HEK293 (cell line): Measurements from ENCODE around the gene S100A1.

Experiments
- CTCF ChIA-PET: fragments of 350-600 bp; formaldehyde crosslinking; extraction: SDS; loops from one replicate; lab custom pipeline; 2021; ENCODE audit warnings: antibody characterized with exemption; lab: Yijun Ruan, JAX
- POLR2A ChIA-PET: fragments of 300-600 bp; formaldehyde crosslinking; extraction: SDS; loops from one replicate; lab custom pipeline; 2020; ENCODE audit warnings: antibody characterized with exemption, inconsistent platforms; lab: Yijun Ruan, JAX
- H3K27ac ChIP-seq: fragments of 200-500 bp; sonication (Bioruptor generic); 2 replicates; pipeline ENCODE4 v1.5.1; 2014; ENCODE audit warnings: low read depth, low read length, control low read depth, inconsistent platforms; ENCODE audit errors: extremely low read depth
- H3K36me3 ChIP-seq, 2 experiments: fragments of 200-500 bp in 1 of 2; sonication (Bioruptor generic) in 1 of 2; 1 replicate in 1 of 2; 2 replicates in 1 of 2; pipeline ENCODE4 v1.5.1; 2014 to 2017; ENCODE audit warnings: inconsistent platforms in 2 of 2, low read length in 2 of 2; ENCODE audit not compliant: control insufficient read depth in 2 of 2, insufficient read depth in 1 of 2
- H3K4me1 ChIP-seq: fragments of 200-500 bp; sonication (Bioruptor generic); 2 replicates; pipeline ENCODE4 v1.5.1; 2014; ENCODE audit warnings: mild to moderate bottlenecking, low read length, inconsistent platforms; ENCODE audit not compliant: control insufficient read depth, insufficient read depth
- H3K4me3 ChIP-seq: 2 replicates; pipeline ENCODE4 v1.5.1; 2011; ENCODE audit warnings: low read depth, mild to moderate bottlenecking, control low read depth, low read length, moderate library complexity
- H3K9me3 ChIP-seq: fragments of 200-500 bp; sonication (Bioruptor generic); 2 replicates; pipeline ENCODE4 v1.5.1; 2014; ENCODE audit warnings: low read depth, low read length, inconsistent platforms; ENCODE audit not compliant: control insufficient read depth, insufficient read depth
- EGR2 ChIP-seq: fragments of 450-650 bp; formaldehyde crosslinking; IDR thresholded peaks from 2 replicates; pipeline ENCODE4 v1.5.1; 2016; ENCODE audit warnings: low read depth, missing biosample characterization, missing genetic modification characterization
- KLF1 ChIP-seq: fragments of 450-650 bp; formaldehyde crosslinking; IDR thresholded peaks from 2 replicates; pipeline ENCODE4 v1.5.1; 2016; ENCODE audit warnings: missing biosample characterization, missing genetic modification characterization
- MYNN ChIP-seq: fragments of 450-650 bp; formaldehyde crosslinking; IDR thresholded peaks from 2 replicates; pipeline ENCODE4 v1.5.1; 2016; ENCODE audit warnings: missing biosample characterization, missing genetic modification characterization, borderline replicate concordance
- SP2 ChIP-seq: fragments of 450-650 bp; formaldehyde crosslinking; IDR thresholded peaks from 2 replicates; pipeline ENCODE4 v1.5.1; 2016; ENCODE audit warnings: missing biosample characterization, missing genetic modification characterization
- WT1 ChIP-seq: fragments of 450-650 bp; formaldehyde crosslinking; IDR thresholded peaks from 2 replicates; pipeline ENCODE4 v1.5.1; 2016; ENCODE audit warnings: missing biosample characterization, missing genetic modification characterization
- ZBTB1 ChIP-seq: fragments of 450-650 bp; formaldehyde crosslinking; IDR thresholded peaks from 2 replicates; pipeline ENCODE4 v1.5.1; 2016; ENCODE audit warnings: missing biosample characterization, missing genetic modification characterization
- ZFHX2 ChIP-seq: fragments of 450-650 bp; formaldehyde crosslinking; conservative IDR thresholded peaks from 2 replicates; pipeline ENCODE4 v1.5.1; 2016; ENCODE audit warnings: missing biosample characterization, missing genetic modification characterization
- ZNF366 ChIP-seq: fragments of 450-650 bp; formaldehyde crosslinking; conservative IDR thresholded peaks from 2 replicates; pipeline ENCODE4 v1.5.1; 2016; ENCODE audit warnings: missing biosample characterization, missing genetic modification characterization
- TF ChIP-seq, protein P1 (sequence below): fragments of 450-650 bp; formaldehyde crosslinking; IDR thresholded peaks from 2 replicates; pipeline ENCODE4 v1.5.1; 2017; ENCODE audit warnings: missing biosample characterization, missing genetic modification characterization
- TF ChIP-seq, protein P2 (sequence below): fragments of 450-650 bp; formaldehyde crosslinking; conservative IDR thresholded peaks from 2 replicates; pipeline ENCODE4 v1.5.1; 2016; ENCODE audit warnings: low read depth, missing biosample characterization, missing genetic modification characterization
- TF ChIP-seq, protein P3 (sequence below): fragments of 450-650 bp; formaldehyde crosslinking; IDR thresholded peaks from 2 replicates; pipeline ENCODE4 v1.5.1; 2016; ENCODE audit warnings: missing biosample characterization, missing genetic modification characterization
- TF ChIP-seq, protein P4 (sequence below): fragments of 450-650 bp; formaldehyde crosslinking; IDR thresholded peaks from 2 replicates; pipeline ENCODE4 v1.5.1; 2016; ENCODE audit warnings: missing biosample characterization, missing genetic modification characterization

S100A1 gene

DNA sequence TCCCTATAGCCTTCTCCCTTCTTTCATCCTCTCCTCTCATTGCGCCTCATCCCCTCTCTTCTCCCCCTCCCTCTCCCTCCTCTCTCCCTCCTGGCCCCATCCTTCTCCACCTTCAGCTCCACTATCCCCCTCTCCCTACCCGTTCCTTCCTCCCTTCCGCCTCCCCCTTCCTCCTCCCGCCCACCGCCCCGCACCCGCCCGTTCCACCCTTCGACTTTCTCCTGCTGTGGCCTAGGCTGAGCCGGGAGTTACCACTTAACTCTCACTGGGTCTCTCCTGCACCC, 51.8 kb downstream of the S100A1 start:
- CTCF ChIA-PET: interaction anchor here (0.7 to 6.0 kb wide), 4 partner anchors 70 to 400 kb away, joined by 3 to 55 read pairs (median 4); no protein-coding TSS in a partner anchor
- H3K9me3 ChIP-seq: no peaks in the 10 kb centered on the region
- no peak overlapping the region for H3K4me3 ChIP-seq
- no peaks in the 10 kb centered on the region for H3K36me3 ChIP-seq
- H3K27ac ChIP-seq: no peak overlapping the region
- POLR2A ChIA-PET: interaction anchor here (2.1 kb wide), 1 partner anchor 48 kb away, joined by 6 read pairs; the partner anchor contains the start of gene INTS3
- TF ChIP-seq, protein P1, sequence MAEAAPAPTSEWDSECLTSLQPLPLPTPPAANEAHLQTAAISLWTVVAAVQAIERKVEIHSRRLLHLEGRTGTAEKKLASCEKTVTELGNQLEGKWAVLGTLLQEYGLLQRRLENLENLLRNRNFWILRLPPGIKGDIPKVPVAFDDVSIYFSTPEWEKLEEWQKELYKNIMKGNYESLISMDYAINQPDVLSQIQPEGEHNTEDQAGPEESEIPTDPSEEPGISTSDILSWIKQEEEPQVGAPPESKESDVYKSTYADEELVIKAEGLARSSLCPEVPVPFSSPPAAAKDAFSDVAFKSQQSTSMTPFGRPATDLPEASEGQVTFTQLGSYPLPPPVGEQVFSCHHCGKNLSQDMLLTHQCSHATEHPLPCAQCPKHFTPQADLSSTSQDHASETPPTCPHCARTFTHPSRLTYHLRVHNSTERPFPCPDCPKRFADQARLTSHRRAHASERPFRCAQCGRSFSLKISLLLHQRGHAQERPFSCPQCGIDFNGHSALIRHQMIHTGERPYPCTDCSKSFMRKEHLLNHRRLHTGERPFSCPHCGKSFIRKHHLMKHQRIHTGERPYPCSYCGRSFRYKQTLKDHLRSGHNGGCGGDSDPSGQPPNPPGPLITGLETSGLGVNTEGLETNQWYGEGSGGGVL: peak; percentile 48
- TF ChIP-seq ZBTB1 (tag by site-specific recombination): no peak
- TF ChIP-seq, protein P2, sequence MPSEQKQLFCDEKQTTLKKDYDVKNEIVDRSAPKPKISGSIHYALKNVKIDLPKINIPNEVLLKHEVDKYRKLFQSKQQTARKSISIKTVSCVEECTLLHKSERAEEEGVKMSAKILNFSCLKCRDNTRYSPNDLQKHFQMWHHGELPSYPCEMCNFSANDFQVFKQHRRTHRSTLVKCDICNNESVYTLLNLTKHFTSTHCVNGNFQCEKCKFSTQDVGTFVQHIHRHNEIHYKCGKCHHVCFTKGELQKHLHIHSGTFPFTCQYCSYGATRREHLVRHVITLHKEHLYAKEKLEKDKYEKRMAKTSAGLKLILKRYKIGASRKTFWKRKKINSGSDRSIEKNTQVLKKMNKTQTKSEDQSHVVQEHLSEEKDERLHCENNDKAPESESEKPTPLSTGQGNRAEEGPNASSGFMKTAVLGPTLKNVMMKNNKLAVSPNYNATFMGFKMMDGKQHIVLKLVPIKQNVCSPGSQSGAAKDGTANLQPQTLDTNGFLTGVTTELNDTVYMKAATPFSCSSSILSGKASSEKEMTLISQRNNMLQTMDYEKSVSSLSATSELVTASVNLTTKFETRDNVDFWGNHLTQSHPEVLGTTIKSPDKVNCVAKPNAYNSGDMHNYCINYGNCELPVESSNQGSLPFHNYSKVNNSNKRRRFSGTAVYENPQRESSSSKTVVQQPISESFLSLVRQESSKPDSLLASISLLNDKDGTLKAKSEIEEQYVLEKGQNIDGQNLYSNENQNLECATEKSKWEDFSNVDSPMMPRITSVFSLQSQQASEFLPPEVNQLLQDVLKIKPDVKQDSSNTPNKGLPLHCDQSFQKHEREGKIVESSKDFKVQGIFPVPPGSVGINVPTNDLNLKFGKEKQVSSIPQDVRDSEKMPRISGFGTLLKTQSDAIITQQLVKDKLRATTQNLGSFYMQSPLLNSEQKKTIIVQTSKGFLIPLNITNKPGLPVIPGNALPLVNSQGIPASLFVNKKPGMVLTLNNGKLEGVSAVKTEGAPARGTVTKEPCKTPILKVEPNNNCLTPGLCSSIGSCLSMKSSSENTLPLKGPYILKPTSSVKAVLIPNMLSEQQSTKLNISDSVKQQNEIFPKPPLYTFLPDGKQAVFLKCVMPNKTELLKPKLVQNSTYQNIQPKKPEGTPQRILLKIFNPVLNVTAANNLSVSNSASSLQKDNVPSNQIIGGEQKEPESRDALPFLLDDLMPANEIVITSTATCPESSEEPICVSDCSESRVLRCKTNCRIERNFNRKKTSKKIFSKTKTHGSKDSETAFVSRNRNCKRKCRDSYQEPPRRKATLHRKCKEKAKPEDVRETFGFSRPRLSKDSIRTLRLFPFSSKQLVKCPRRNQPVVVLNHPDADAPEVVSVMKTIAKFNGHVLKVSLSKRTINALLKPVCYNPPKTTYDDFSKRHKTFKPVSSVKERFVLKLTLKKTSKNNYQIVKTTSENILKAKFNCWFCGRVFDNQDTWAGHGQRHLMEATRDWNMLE (tag by site-specific recombination): no peak
- TF ChIP-seq, protein P3, sequence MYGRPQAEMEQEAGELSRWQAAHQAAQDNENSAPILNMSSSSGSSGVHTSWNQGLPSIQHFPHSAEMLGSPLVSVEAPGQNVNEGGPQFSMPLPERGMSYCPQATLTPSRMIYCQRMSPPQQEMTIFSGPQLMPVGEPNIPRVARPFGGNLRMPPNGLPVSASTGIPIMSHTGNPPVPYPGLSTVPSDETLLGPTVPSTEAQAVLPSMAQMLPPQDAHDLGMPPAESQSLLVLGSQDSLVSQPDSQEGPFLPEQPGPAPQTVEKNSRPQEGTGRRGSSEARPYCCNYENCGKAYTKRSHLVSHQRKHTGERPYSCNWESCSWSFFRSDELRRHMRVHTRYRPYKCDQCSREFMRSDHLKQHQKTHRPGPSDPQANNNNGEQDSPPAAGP (tag by site-specific recombination): peak; percentile 53; the same call in 1 of the 2 replicates
- TF ChIP-seq EGR2 (tag by site-specific recombination): peak; percentile 94
- peak; percentile 82 for TF ChIP-seq ZFHX2 (tag by site-specific recombination)
- TF ChIP-seq KLF1 (tag by site-specific recombination): peak; percentile 68; the same call in 1 of the 2 replicates
- TF ChIP-seq WT1 (tag by site-specific recombination): peak; percentile 42; the same call in 1 of the 2 replicates
- 0 out of 2 replicates have a peak, but pooled peaks have one; percentile 33 for TF ChIP-seq SP2
- TF ChIP-seq, protein P4, sequence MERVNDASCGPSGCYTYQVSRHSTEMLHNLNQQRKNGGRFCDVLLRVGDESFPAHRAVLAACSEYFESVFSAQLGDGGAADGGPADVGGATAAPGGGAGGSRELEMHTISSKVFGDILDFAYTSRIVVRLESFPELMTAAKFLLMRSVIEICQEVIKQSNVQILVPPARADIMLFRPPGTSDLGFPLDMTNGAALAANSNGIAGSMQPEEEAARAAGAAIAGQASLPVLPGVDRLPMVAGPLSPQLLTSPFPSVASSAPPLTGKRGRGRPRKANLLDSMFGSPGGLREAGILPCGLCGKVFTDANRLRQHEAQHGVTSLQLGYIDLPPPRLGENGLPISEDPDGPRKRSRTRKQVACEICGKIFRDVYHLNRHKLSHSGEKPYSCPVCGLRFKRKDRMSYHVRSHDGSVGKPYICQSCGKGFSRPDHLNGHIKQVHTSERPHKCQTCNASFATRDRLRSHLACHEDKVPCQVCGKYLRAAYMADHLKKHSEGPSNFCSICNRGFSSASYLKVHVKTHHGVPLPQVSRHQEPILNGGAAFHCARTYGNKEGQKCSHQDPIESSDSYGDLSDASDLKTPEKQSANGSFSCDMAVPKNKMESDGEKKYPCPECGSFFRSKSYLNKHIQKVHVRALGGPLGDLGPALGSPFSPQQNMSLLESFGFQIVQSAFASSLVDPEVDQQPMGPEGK (tag by site-specific recombination): 0 out of 2 replicates have a peak, but pooled peaks have one; percentile 29
- no peak for TF ChIP-seq MYNN (tag by site-specific recombination)
- peak; percentile 1; the same call in 1 of the 2 replicates for TF ChIP-seq ZNF366 (tag by site-specific recombination)
- no peaks in the 10 kb centered on the region; the same call in 1 of the 2 replicates for H3K4me1 ChIP-seq
